Activated gamma-delta T cell treated with Interleukin-2 at 50 U/mL for 16 hours (primary cell): ENCODE data around the gene COX6B2.
A peak's percentile ranks its signal among the peaks of the same experiment; 100 is the strongest.

Experiments used
- DNase-seq: peaks from one replicate; pipeline ENCODE4 v3.0.0-alpha.2; 2020

The COX6B2 gene

DNA sequence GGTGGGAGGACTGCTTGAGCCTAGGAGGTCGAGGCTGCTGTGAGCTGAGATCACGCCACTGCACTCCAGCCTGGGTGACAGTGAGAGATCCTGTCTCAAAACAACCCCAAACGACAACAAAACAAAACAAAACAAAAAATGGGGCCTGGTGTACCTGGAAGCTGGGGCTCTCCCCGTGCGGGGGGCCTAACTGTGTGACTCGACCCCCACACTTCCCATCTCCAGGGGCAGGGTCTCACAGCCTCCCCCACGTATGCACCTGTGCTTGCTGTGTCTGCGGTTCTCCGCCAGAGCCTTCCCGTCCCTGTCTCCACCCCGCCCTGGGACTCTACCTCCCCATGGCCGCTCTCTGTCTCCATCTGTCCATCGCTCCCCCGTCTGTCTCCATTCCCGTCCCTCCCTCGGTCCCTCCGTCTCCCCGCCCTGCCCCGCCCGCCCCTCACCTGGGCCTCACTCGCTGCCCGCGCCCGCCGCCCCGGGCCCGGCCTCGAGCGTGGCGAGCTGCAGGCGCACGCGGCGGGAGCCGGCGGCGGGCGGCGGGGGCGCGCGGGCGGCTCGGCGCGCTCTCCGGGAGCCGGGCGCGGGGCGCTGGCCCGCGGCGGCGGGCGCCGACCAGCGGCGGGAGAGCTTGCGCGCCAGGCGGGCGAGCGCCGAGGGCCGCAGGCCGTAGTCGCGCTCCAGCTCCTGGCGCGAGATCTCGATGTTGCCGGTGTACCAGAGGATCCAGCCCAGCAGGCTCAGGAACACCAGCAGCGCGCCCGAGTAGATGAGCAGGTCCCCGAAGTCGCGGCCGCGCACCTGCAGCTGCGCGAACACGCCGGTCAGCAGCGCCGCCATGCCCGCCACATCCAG lies 29.0 kb upstream of the COX6B2 start:
- no peak for DNase-seq

DNA sequence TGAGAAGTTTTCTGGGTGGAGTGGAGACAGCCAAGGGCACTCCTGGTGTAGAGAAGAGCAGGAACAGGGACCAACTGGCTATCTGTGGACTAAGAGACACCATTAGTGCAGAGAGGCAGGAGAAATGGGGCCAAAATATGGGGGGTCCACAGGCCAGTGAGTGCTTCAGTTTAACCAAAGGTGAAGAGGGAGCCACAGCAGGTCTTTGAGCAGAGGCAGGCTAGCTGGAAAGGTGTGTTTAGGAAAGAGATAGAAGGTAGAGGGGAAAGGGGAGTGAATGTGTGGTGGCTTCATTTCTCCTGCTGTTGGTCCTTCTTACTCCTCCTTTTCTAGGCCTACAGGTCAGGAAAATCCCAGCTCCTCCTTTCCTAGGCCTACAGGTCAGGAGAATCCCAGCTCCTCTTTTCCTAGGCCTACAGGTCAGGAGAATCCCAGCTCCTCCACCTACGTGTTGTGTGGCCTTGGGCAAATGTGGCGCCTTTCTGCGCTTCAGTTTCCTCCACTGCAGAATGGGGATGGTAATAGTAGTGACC lies 28.1 kb upstream of the COX6B2 start:
- DNase-seq: no peak

DNA sequence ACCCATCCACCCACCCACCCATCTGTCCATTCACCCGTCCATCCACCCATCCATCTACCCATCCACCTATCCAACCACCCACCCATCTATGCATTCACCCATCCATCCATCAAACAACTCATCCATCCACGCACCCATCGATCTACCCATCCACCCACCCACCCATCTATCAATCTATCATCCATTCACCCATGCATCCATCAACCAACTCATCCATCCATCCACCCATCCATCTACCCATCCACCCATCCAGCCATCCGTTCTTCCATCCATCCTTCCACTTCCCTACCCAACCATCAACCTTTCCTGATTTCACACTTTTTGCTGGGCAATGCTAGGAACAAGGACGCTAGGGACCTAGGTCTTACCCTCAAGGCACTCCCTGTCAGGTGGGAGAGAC lies 27.5 kb upstream of the COX6B2 start:
- no peak for DNase-seq

DNA sequence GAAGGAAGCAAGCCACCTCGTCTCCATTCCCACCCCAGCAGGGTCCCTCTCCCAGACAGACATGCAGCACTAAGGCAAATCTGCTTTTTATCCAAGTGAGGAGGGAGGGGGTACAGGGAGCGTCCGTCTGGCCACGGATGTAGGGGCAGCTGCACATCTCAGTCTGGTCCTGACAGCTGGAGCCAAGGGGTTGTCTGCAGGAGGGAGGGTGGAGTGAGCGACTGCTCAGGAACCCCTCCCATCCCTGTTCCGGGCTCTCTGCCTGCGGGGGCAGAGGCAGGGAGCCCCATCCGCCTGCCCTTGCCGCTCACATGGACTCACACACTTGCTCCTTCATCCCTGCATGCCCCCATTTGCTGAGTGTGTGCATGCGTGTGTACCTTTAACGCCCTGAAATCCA lies 24.7 kb upstream of the COX6B2 start:
- DNase-seq: no peak

DNA sequence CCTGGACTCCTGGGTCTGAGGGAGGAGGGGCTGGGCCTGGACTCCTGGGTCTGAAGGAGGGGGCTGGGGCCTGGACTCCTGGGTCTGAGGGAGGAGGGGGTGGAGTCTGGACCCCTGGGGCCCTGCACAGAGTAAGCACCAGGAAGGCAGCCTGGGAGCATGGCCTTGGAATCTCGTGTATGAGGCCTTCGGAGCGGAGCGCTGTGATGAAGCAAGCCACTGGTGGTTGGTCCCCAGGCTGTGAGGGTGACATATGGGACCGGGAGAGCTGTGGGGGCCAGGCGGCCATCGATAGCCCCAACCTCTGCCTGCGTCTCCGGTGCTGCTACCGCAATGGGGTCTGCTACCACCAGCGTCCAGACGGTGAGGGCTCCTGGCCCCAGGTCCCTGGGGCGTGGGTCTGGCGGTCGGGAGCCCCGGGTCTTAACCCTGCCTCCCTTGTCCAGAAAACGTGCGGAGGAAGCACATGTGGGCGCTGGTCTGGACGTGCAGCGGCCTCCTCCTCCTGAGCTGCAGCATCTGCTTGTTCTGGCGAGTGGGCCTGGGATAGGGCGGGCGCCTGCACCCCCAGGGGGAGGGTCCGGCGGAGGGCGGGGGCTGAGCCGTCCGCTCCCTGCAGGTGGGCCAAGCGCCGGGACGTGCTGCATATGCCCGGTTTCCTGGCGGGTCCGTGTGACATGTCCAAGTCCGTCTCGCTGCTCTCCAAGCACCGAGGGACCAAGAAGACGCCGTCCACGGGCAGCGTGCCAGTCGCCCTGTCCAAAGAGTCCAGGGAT lies 23.0 kb upstream of the COX6B2 start:
- DNase-seq: no peak

DNA sequence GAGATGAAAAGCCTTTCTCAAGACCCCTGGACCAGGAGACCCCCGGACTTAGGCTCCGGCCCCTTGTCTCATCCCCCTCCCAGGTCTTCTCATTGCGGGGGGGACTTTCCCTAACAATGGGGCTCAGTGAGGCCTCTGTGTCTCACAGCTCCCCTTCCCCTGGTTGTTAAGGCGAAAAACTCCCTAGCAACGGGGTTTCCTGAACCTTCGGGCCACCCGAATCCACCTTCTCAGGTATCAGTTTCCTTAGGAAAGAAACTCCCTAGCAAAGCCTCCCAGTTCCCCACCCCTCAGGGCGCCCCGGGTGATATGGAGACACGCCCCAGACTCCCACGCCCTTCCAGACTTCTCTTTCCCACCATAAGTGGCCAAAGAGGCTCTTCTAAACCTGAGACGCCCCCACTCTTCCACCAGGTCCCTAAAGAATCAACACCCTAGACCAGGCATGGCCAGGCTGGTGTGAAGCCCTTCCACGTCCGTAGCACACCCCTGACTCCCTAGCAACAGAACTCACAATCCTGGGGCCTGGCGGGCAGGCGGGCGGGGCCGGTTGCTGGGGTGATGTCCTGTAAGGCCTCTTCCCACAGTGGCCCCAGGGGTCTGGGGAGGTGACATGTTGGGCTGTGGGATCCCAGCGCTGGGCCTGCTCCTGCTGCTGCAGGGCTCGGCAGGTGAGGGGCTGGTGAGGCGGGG lies 21.9 kb upstream of the COX6B2 start, which contains the start of gene TMEM190:
TMEM190 (plus strand) TSS at position 586 of the 693 bp plus-strand sequence; CDS start at position 614, 28 bp downstream.
- no peak for DNase-seq

DNA sequence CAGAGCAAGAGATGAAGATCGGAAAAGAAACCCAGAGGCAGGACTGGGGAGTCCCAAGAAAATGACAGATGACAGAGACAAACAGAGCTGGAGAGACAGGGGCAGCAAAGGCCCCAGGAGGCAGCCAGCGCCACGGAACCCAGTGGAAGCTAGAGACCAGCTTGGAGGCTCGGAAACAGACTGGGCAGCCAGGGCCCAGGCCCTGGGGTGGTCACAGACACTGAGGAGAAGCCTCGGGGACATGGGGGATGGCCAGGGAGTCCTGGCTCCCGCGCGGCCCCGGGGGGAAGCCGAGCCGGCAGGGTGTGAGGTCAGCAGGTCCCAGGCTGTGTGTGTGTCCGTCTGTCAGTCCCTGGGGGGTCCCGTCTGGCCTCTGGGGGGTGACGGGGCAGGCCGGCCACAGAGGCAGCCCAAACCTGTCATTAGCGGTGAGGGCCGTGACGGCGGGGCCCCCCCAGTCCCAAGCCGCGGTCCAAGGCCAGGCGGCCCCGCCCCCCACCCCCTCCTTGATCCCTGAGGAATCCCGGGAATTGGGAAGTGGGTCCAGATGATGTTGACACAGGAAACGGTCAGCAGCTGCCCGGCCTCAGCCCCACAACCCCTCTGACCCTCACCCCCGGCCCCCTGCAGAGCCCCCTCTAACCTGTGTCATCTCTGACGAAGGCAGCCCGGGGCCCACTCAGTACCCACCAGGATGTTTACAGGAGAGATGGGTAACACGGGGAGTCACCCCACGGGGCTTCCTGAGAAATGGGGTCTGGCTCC lies 19.7 kb upstream of the COX6B2 start:
- DNase-seq: no peak

DNA sequence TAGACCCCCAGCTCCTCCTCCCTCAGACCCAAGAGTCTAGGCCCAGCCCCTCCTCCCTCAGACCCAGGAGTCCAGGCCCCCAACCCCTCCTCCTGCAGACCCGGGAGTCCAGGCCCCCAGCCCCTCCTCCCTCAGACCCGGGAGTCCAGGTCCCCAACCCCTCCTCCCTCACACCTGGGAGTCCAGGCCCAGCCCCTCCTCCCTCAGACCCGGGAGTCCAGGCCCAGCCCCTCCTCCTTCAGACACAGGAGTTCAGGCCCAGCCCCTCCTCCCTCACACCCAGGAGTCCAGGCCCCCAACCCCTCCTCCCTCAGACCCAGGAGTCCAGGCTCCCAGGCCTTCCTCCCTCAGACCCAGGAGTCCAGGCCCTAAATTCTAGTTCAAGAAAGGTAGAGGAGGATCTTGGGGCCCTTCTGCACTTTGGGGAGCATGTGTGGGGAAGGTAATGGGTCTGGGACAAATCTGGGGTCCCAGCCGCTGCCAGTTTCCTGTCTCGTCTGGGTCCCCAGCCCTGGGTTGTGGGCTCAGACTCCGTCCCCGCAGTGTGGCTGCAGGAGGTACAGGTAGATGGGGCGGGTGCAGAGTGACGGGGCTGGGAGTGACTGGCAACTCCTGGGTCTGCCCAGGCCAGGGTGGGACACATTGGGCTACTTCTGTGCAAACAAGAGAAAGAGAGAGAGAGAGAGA lies 18.9 kb upstream of the COX6B2 start:
- DNase-seq: no peak

DNA sequence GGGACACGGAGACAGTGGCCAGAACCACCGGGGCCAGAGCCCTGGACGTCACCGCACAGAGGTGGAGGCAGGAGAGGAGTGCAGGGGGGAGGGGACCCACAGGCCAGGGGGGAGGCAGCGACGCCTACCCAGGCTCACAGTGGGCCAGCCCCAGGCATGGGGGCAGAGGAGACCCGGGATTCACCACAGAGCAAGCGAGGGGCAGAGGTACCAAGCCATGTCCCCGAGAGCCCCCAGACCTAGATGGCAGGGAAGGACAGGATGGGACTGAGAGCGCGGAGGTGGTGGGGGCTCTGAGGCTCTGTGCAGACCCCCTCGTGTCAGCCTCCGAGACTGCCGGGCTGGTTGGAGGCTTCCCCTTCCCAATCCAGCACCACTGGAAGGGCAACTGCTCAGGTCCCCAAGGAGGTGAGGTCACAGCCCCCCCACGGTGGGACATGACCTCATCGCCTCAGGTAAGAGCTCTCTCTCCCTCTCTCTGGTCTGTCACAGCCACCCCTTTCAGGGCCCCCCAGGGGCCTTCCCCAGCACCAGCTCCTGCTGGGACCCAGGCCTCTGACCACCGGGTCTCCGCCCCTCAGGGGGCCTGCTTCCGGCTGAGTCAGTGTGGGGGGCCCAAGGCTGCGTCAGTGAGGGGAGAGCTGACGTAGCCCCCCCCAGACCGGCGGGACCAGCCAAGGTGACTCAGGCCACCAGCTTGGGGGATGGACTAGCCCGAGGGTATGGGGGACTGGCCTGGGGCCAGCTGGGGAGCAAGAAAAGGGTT lies 18.0 kb upstream of the COX6B2 start:
- DNase-seq: no peak

DNA sequence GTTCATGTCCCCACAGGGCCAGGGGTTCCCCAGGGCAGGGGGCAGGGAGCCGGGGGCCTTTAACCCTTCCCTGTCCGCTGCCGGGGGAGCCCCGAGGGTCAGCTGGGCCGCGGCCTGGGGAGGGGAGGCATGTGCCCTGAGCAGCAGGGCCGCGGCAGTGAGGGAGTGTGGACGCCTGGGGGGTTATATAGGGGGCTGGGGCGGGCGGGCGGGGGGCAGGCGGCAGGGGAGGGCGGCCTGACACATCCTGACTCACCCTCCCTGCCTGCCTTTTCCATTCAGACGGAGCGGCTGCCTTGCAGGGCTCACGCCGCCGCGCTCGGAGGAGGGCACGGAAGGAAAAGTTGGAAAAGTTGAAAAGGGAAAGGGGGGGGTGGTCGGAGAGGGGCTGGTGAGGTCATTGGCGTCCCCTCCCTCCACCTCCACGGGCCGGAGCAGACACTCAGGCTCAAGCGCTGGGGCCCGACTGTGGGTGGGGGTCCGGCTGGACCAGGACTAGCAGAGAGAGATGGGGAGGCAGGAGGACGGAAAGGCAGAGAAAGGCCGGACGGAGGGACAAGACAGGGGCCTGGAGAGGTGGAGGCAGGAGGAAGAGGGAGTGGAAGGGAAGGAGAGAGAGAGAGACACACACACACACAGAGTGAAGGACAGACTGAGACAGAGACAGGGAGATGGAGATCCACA lies 15.9 kb upstream of the COX6B2 start, which contains the start of gene IL11:
IL11 (minus strand) TSS at position 159 of the 684 bp plus-strand sequence; CDS start at position 6, 153 bp downstream.
- DNase-seq: no peak

DNA sequence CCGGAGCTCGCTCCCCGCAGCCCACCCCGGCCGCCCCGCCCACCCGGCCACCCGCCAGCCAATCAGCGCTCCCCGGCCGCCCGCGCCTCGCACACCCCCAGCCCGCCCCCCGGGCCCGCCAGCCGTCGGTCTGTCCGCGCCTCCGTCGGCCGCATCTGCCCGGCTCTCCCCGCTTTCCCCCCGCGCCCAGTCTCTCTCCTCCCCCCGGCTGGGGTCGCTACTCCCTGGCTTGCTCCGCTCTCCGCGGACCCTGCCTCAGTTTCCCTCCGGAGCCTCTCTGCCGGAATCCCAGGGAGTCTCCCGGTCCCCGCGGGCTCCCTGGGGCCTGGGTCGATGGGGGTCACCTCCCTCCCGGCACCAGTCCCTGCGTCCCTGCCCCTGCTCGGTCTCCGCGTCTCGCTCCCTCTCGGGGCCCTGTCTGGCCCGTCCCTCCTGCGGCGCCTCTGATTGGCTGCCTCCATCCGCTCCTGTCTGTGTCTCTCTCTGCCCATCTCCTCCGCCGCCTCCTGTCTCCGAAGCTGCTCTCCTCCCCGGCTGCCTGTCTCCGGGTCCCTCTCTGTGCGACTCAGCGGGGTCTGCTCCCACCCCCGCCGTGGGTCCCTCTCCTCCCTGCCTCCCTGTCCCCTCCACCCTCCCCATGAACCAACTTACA lies 15.3 kb upstream of the COX6B2 start:
- peak; percentile 33 for DNase-seq

DNA sequence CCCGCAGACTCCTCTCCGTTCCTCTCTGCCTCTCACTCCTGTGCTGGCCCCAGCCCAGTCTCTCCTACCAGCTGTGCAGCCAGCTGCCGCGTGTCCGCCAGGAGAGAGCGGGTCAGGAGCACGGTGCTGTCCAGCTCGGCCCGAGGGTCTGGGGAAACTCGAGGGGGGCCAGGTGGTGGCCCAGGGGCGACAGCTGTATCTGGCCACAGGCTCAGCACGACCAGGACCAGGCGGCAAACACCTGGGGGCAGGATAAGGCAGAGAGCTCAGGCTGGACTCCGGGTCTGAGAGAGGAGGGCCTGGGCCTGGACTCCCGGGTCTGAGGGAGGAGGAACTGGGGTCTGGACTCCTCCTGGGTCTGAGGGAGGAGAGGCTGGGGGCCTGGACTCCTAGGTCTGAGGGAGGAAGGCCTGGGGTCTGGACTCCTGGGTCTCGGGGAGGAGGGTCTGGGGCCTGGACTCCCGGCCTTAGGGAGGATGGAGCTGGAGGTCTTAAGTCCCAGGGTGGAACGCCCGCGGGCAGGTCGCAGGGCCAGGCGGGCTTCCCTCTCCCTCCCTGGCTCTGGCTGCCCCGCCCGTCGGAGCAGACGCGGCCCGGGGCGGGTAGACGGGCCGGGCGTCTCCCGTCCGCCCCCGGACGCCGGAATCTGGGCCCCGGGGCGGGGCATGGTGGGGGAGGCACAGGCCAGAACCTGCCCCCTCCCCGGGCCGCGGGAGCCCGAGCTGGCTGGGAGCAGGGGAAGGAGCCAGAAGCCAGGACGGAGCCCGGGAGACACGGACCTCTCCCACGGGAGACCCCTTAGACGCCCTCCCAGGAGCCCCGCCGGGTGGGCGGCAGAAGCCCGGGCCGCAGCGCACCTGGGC lies 14.4 kb upstream of the COX6B2 start:
- DNase-seq: no peak

DNA sequence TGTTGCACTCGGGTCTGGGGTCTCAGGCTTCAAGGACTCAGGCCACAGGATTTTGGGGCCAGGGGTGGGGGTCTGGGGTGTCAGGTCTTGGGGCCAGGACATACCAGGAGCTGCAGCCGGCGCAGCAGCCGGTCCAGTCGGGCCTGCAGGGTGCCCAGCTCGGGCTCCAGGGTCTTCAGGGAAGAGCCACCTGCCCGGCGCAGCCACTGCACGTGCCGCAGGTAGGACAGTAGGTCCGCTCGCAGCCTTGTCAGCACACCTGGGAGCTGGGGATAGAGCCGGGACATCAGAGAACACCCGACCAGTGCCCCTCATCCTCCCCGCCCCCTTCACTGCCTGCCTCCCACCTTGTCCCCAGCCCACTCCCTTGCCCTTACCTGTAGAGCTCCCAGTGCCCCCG lies 13.6 kb upstream of the COX6B2 start:
- no peak for DNase-seq

DNA sequence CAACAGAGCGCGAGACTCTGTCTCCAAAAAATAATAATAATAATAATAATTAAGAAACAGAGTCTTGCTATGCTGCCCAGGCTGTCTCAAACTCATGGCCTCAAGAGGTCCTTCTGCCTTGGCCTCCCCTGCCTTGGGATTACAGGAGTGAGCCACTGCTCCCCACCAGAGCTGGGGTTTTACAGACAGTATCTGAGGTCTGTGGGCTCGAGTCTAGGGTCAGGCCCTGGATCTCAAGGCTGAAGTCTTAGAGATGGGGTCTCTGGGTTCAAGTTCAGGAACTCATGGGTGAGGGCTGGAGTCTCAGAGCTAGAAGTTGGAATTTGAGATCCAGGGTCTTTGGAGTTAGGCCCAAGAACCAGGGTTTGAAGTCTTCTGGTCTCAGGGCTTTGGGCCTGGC lies 12.3 kb upstream of the COX6B2 start:
- DNase-seq: no peak

DNA sequence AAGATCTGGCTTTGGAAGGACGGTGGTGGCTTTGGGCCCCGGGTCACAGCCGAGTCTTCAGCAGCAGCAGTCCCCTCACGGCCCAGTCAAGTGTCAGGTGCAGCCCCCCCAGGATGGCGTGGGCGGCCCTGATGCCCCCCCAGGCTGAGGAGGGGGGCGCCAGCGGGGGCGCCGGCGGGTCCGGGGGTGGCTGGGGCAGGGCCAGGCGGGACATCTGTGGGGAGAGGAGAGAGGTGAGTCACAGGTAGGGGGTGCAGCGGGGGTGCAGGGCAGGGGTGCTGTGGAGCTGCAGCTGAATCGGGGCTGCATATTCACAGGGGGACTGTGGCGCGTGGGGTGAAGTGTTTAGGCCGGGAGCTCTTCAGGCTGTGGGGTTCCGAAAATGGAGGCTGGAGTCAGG lies 11.4 kb upstream of the COX6B2 start:
- no peak for DNase-seq

DNA sequence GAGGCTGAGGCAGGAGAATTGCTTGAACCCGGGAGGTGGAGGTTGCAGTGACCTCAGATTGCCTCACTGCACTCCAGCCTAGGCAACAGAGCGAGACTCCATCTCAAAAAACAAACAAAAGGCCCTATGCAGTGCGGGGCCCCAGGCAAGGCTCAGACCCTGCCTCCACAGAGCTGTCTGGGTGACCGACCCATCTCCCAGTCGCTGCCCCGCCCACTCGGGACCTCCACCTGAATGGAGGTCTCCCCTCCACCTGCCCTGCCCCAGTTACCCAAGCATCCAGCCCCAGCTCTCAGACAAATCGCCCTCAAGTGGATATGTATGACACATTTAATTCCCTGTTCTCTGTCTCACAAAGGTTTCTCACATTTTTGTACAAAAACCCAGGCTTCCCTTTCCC lies 10.7 kb upstream of the COX6B2 start:
- no peak for DNase-seq

DNA sequence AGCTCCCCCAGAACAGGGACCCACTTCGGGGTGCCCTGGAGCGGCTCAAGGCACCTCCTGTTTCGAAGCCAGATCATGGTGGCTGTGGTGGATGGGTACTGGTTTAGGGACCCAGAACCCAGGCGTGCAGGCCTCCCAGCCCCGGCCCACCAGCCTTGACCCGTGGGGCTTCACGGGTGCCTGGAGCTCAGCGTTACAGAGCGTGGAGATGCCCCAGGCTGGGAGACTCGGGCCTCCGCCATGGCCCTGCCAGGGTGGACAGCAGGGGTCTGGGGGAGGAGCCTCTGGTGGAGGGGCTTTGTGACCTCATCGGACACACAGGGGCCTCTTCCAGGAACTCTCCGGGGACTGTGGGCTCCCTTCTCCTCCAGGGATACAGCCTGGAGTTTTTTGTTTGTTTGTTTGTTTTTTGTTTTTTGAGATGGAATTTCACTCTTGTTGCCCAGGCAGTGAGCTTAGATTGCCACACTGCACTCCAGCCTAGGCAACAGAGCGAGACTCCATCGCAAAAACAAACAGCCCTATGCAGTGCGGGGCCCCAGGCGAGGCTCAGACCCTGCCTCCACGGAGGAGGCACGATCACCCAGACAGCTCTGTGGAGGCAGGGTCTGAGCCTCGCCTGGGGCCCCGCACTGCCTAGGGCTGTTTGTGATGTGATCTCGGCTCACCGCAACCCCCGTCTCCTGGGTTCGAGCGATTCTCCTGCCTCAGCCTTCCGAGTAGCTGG lies 8.6 kb upstream of the COX6B2 start, which contains the start of gene GARIN5B:
GARIN5B (minus strand) TSS at position 271 of the 727 bp plus-strand sequence; CDS start at position 77, 194 bp downstream.
- no peak for DNase-seq
